Occipital lobe (tissue), 2 donors: Measurements from ENCODE around the gene CHMP4A. TPM values are rescaled to one million over a fixed set of nuclear protein-coding genes. Genes with fewer than 3 reads are reported as not detected.

Source experiments
- small RNA-seq: library from RNA; depleted of rRNA; stranded (forward); fragments of <200 nt; gene quantifications from one replicate; pipeline ENCODE3, GENCODE V24; 2014
- total RNA-seq: library from RNA; depleted of rRNA; stranded (reverse); fragments of >200 nt; gene quantifications from one replicate; pipeline ENCODE4 v1.2.3, GENCODE V29; 2014

The CHMP4A gene
- total RNA-seq, 1 donor from 2014 or later: 41.5 TPM

Small RNA genes lying within 50 kb of the gene (small RNA-seq; reads per million reads assigned to genes)
- gene AL136295.4: not detected
- not detected for gene CHMP4A
- not detected for gene IPO4
- gene IRF9: not detected
- gene MDP1: 0.15 reads per million

Other genes with a start within 250 kb of the CHMP4A start
- 1.9 TPM for gene DHRS4L2, start 224.6 kb downstream of the CHMP4A start, total RNA-seq
- gene CARMIL3, start 161.5 kb downstream of the CHMP4A start, total RNA-seq: 24.2 TPM
- 10.8 TPM for gene CPNE6, start 141.9 kb downstream of the CHMP4A start, total RNA-seq
- gene PCK2, start 119.2 kb downstream of the CHMP4A start, total RNA-seq: 1.1 TPM
- gene DCAF11, start 98.7 kb downstream of the CHMP4A start, total RNA-seq: 60.0 TPM
- 0.94 TPM for gene NRL, start 98.5 kb downstream of the CHMP4A start, total RNA-seq
- not detected for gene FITM1, start 82.8 kb downstream of the CHMP4A start, total RNA-seq
- gene PSME1, start 77.3 kb downstream of the CHMP4A start, total RNA-seq: 24.5 TPM
- gene EMC9, start 71.9 kb downstream of the CHMP4A start, total RNA-seq: 9.5 TPM
- gene PSME2, start 66.9 kb downstream of the CHMP4A start, total RNA-seq: 26.0 TPM
- gene RNF31, start 66.0 kb downstream of the CHMP4A start, total RNA-seq: 20.4 TPM
- 20.7 TPM for gene IRF9, start 52.2 kb downstream of the CHMP4A start, total RNA-seq
- 20.4 TPM for gene REC8, start 41.4 kb downstream of the CHMP4A start, total RNA-seq
- 11.7 TPM for gene IPO4, start 24.7 kb downstream of the CHMP4A start, total RNA-seq
- gene TM9SF1, start 18.0 kb downstream of the CHMP4A start, total RNA-seq: 20.6 TPM
- not detected for gene TSSK4, start 7.8 kb downstream of the CHMP4A start, total RNA-seq
- gene MDP1, start 2.6 kb upstream of the CHMP4A start, total RNA-seq: 15.6 TPM
- gene NEDD8, start 18.9 kb upstream of the CHMP4A start, total RNA-seq: 51.3 TPM
- 38.8 TPM for gene GMPR2, start 19.4 kb upstream of the CHMP4A start, total RNA-seq
- 45.1 TPM for gene TINF2, start 29.1 kb upstream of the CHMP4A start, total RNA-seq
- 0.94 TPM for gene TGM1, start 49.7 kb upstream of the CHMP4A start, total RNA-seq
- 19.5 TPM for gene RABGGTA, start 58.1 kb upstream of the CHMP4A start, total RNA-seq
- 4.1 TPM for gene DHRS1, start 86.3 kb upstream of the CHMP4A start, total RNA-seq
- 23.7 TPM for gene NOP9, start 86.4 kb upstream of the CHMP4A start, total RNA-seq
- 3.4 TPM for gene CIDEB, start 94.5 kb upstream of the CHMP4A start, total RNA-seq
- 1.4 TPM for gene LTB4R2, start 96.7 kb upstream of the CHMP4A start, total RNA-seq
- 1.6 TPM for gene LTB4R, start 98.0 kb upstream of the CHMP4A start, total RNA-seq
- 1.4 TPM for gene ADCY4, start 121.6 kb upstream of the CHMP4A start, total RNA-seq
- gene RIPK3, start 126.5 kb upstream of the CHMP4A start, total RNA-seq: 0.47 TPM
- gene NFATC4, start 154.7 kb upstream of the CHMP4A start, total RNA-seq: 5.1 TPM
- 15.0 TPM for gene NYNRIN, start 185.5 kb upstream of the CHMP4A start, total RNA-seq
- gene CBLN3, start 216.2 kb upstream of the CHMP4A start, total RNA-seq: 0.47 TPM
- 16.7 TPM for gene KHNYN, start 216.5 kb upstream of the CHMP4A start, total RNA-seq
- gene SDR39U1, start 229.3 kb upstream of the CHMP4A start, total RNA-seq: 17.0 TPM